Uterus (tissue), 4 donors: Measurements from ENCODE around the gene NAA35. TPM values are rescaled to one million over a fixed set of nuclear protein-coding genes. Genes with fewer than 3 reads are reported as not detected.

Source experiments
- DNase-seq, 2 donors: peaks; one replicate each; pipeline ENCODE4 v3.0.0-alpha.2; 2019 to 2020
- H3K27ac ChIP-seq, 2 donors: fragments of 200-600 bp; sonication (generic); 1 replicate in 1 of 2; 2 replicates in 1 of 2; pipeline ENCODE4 v1.5.1; 2016 to 2018
- H3K27me3 ChIP-seq, 2 donors: fragments of 200-600 bp; sonication (generic); one replicate each; pipeline ENCODE4 v1.5.1; 2018 to 2019; ENCODE audit warnings: control low read depth in 1 of 2
- H3K36me3 ChIP-seq, 2 donors: fragments of 200-600 bp; sonication (generic); one replicate each; pipeline ENCODE4 v1.5.1; 2019; ENCODE audit warnings: control low read depth in 1 of 2
- H3K4me1 ChIP-seq, 2 donors: fragments of 200-600 bp; sonication (generic); one replicate each; pipeline ENCODE4 v1.5.1; 2018 to 2019; ENCODE audit warnings: control low read depth in 1 of 2
- H3K4me3 ChIP-seq, 2 donors: fragments of 200-600 bp; sonication (generic); 1 replicate in 1 of 2; 2 replicates in 1 of 2; pipeline ENCODE4 v1.5.1; 2018 to 2019; ENCODE audit warnings: mild to moderate bottlenecking in 1 of 2
- H3K9me3 ChIP-seq, 2 donors: fragments of 200-600 bp; sonication (generic); one replicate each; pipeline ENCODE4 v1.5.1; 2019; ENCODE audit warnings: control low read depth in 1 of 2
- CTCF ChIP-seq, 4 experiments: fragments of 200-600 bp in 2 of 4; fragments of 450-650 bp in 2 of 4; sonication (generic) in 2 of 4; IDR thresholded peaks; one replicate each; pipeline ENCODE4 v1.5.1; 2016 to 2019; ENCODE audit warnings: antibody characterized with exemption in 4 of 4, mild to moderate bottlenecking in 2 of 4, moderate library complexity in 1 of 4
- POLR2A ChIP-seq, 2 donors: fragments of 450-650 bp; IDR thresholded peaks; one replicate each; pipeline ENCODE4 v1.6.1; 2016; ENCODE audit warnings: antibody characterized with exemption in 2 of 2, mild to moderate bottlenecking in 1 of 2, moderate library complexity in 1 of 2
- intact Hi-C: fragments of 100-400 bp; cut with DNase I; formaldehyde crosslinking; loops from one replicate; pipeline ENCODE4 v1.15.1; 2023; ENCODE audit warnings: low total_unique reads
- total RNA-seq, 4 donors: library from RNA; depleted of rRNA in 3 of 4; stranded (reverse); fragments of >200 nt in 3 of 4; gene quantifications; one replicate each; pipeline versions ENCODE4 v1.1.0 to v1.2.4, GENCODE V29; 2014 to 2023
- donor health status: DM: yes; HTN: yes; CAD: no.

Gene NAA35
- total RNA-seq, 4 donors from 2014 or later: 4.4 to 48.1 (median 19.6) TPM

- no peaks in the 10 kb centered on the region for H3K27me3 ChIP-seq
- H3K4me1 ChIP-seq: no peaks in the 10 kb centered on the region
- no peak for TF ChIP-seq CTCF (IDR thresholded peaks at IDR 0.05)
- no peak for TF ChIP-seq POLR2A (IDR thresholded peaks at IDR 0.05)
- no peak for DNase-seq
- no peaks in the 10 kb centered on the region for H3K36me3 ChIP-seq
- H3K9me3 ChIP-seq: no peaks in the 10 kb centered on the region
- H3K27ac ChIP-seq: no peak overlapping the region
- no peak overlapping the region for H3K4me3 ChIP-seq
- intact Hi-C loops: no loop called here
These were observed 41.6 kb upstream of the NAA35 start for GRCh38 chr9:85899388-85899787.

- Histone ChIP-seq H3K27ac (no peak overlapping the region), H3K27me3 (no peaks in the 10 kb centered on the region), H3K36me3 (no peaks in the 10 kb centered on the region), H3K9me3 (no peaks in the 10 kb centered on the region), H3K4me3 (no peak overlapping the region), H3K4me1 (no peaks in the 10 kb centered on the region)
- intact Hi-C loops: no loop called here
- DNase-seq: no peak
- TF ChIP-seq CTCF (IDR thresholded peaks at IDR 0.05) (no peak), POLR2A (IDR thresholded peaks at IDR 0.05) (no peak)
These were observed 40.3 kb upstream of the NAA35 start for GRCh38 chr9:85900504-85901201.

GRCh38 chr9:85904975-85905374 is 36.0 kb upstream of the NAA35 start:
- DNase-seq: no peak
- H3K36me3 ChIP-seq: no peaks in the 10 kb centered on the region
- TF ChIP-seq POLR2A (IDR thresholded peaks at IDR 0.05) (no peak), CTCF (IDR thresholded peaks at IDR 0.05) (no peak)
- intact Hi-C loops: no loop called here
- no peaks in the 10 kb centered on the region for H3K27me3 ChIP-seq
- H3K9me3 ChIP-seq: no peaks in the 10 kb centered on the region
- no peak overlapping the region for H3K27ac ChIP-seq
- no peak overlapping the region for H3K4me3 ChIP-seq
- no peaks in the 10 kb centered on the region for H3K4me1 ChIP-seq

- no peaks in the 10 kb centered on the region for H3K9me3 ChIP-seq
- no peaks in the 10 kb centered on the region for H3K4me1 ChIP-seq
- H3K36me3 ChIP-seq: no peaks in the 10 kb centered on the region
- TF ChIP-seq CTCF (IDR thresholded peaks at IDR 0.05): no peak
- no peak for TF ChIP-seq POLR2A (IDR thresholded peaks at IDR 0.05)
- H3K27me3 ChIP-seq: no peaks in the 10 kb centered on the region
- intact Hi-C loops: no loop called here
- no peak overlapping the region for H3K27ac ChIP-seq
- no peak for DNase-seq
- H3K4me3 ChIP-seq: no peak overlapping the region
These were observed 35.0 kb upstream of the NAA35 start for GRCh38 chr9:85905957-85906356.

GRCh38 chr9:85909390-85909789 is 31.6 kb upstream of the NAA35 start:
- Histone ChIP-seq H3K27me3 (no peaks in the 10 kb centered on the region), H3K36me3 (no peaks in the 10 kb centered on the region), H3K4me3 (no peak overlapping the region), H3K4me1 (no peaks in the 10 kb centered on the region), H3K9me3 (no peaks in the 10 kb centered on the region), H3K27ac (no peak overlapping the region)
- intact Hi-C loops: no loop called here
- no peak for DNase-seq
- TF ChIP-seq POLR2A (IDR thresholded peaks at IDR 0.05): no peak
- TF ChIP-seq CTCF (IDR thresholded peaks at IDR 0.05): no peak
